ENCODE measurements around the gene ARMC12.

Gene ARMC12

GRCh38 chr6:35718375-35718736, 18.5 kb upstream of the ARMC12 start:
- DNase-seq (ENCODE audit: low read depth in 2 of 2) = no peak

GRCh38 chr6:35718911-35719381, 17.9 kb upstream of the ARMC12 start:
- no peak for DNase-seq (ENCODE audit: low read depth in 2 of 2)

- DNase-seq (ENCODE audit: low read depth in 2 of 2) = no peak
Measured at GRCh38 chr6:35719404-35719829, 17.4 kb upstream of the ARMC12 start.

- no peak for DNase-seq (ENCODE audit: low read depth in 2 of 2)
Measured at GRCh38 chr6:35719830-35720733, 16.8 kb upstream of the ARMC12 start.

GRCh38 chr6:35722121-35722761, 14.6 kb upstream of the ARMC12 start:
- DNase-seq (ENCODE audit: low read depth in 2 of 2) = no peak

GRCh38 chr6:35723587-35723986, 13.2 kb upstream of the ARMC12 start:
- DNase-seq (ENCODE audit: low read depth in 2 of 2) = no peak

- no peak for DNase-seq (ENCODE audit: low read depth in 2 of 2)
Measured at GRCh38 chr6:35724059-35724458, 12.8 kb upstream of the ARMC12 start.

GRCh38 chr6:35724471-35724870, 12.4 kb upstream of the ARMC12 start:
- no peak for DNase-seq (ENCODE audit: low read depth in 2 of 2)

- no peak for DNase-seq (ENCODE audit: low read depth in 2 of 2)
Measured at GRCh38 chr6:35725081-35725708, 11.6 kb upstream of the ARMC12 start.

GRCh38 chr6:35725721-35726438, 11.0 kb upstream of the ARMC12 start:
- no peak for DNase-seq (ENCODE audit: low read depth in 2 of 2)

GRCh38 chr6:35727231-35727934, 9.4 kb upstream of the ARMC12 start:
- DNase-seq (ENCODE audit: low read depth in 2 of 2) = no peak

GRCh38 chr6:35727935-35728682, 8.7 kb upstream of the ARMC12 start:
- DNase-seq (ENCODE audit: low read depth in 2 of 2) = peak; percentile 73 to 80

- DNase-seq (ENCODE audit: low read depth in 2 of 2) = no peak
Measured at GRCh38 chr6:35728683-35729678, 7.9 kb upstream of the ARMC12 start.

GRCh38 chr6:35729722-35730121, 7.1 kb upstream of the ARMC12 start:
- no peak for DNase-seq (ENCODE audit: low read depth in 2 of 2)

- no peak for DNase-seq (ENCODE audit: low read depth in 2 of 2)
Measured at GRCh38 chr6:35730745-35731413, 6.0 kb upstream of the ARMC12 start.

GRCh38 chr6:35731414-35731735, 5.5 kb upstream of the ARMC12 start:
- DNase-seq (ENCODE audit: low read depth in 2 of 2) = peak; percentile 93 to 96

- DNase-seq (ENCODE audit: low read depth in 2 of 2) = peak; percentile 92 to 94
Measured at GRCh38 chr6:35731736-35732532, 4.9 kb upstream of the ARMC12 start.

- no peak for DNase-seq (ENCODE audit: low read depth in 2 of 2)
Measured at GRCh38 chr6:35733633-35734032, 3.2 kb upstream of the ARMC12 start.
